Measurements from ENCODE around the gene LMX1A. TPM values are rescaled to one million over a fixed set of nuclear protein-coding genes. Genes with fewer than 3 reads are reported as not detected.
A peak's percentile ranks its signal among the peaks of the same experiment; 100 is the strongest.

Gene LMX1A
- total RNA-seq, 1 donor from 2014 or later, result not detected

GRCh38 chr1:165325460-165326203 is 30.9 kb downstream of the LMX1A start:
- no peak for DNase-seq (ENCODE audit: low read depth)

- no peak for DNase-seq (ENCODE audit: low read depth)
Measured at GRCh38 chr1:165324050-165324449, 32.5 kb downstream of the LMX1A start.

GRCh38 chr1:165317612-165318011 is 38.9 kb downstream of the LMX1A start:
- no peak for DNase-seq (ENCODE audit: low read depth)

GRCh38 chr1:165316153-165316772 is 40.3 kb downstream of the LMX1A start:
- DNase-seq (ENCODE audit: low read depth), result no peak

GRCh38 chr1:165315481-165315880 is 41.0 kb downstream of the LMX1A start:
- DNase-seq (ENCODE audit: low read depth), result no peak

GRCh38 chr1:165313903-165314302 is 42.6 kb downstream of the LMX1A start:
- DNase-seq (ENCODE audit: low read depth), result no peak

- DNase-seq (ENCODE audit: low read depth), result no peak
Measured at GRCh38 chr1:165312591-165312990, 43.9 kb downstream of the LMX1A start.

- no peak for DNase-seq (ENCODE audit: low read depth)
Measured at GRCh38 chr1:165306543-165307434, 49.7 kb downstream of the LMX1A start.

GRCh38 chr1:165303386-165303785 is 53.1 kb downstream of the LMX1A start:
- DNase-seq (ENCODE audit: low read depth), result no peak

GRCh38 chr1:165300400-165300903 is 56.1 kb downstream of the LMX1A start:
- no peak for DNase-seq (ENCODE audit: low read depth)

GRCh38 chr1:165298203-165298820 is 58.2 kb downstream of the LMX1A start:
- DNase-seq (ENCODE audit: low read depth), result no peak

GRCh38 chr1:165296205-165296604 is 60.3 kb downstream of the LMX1A start:
- DNase-seq (ENCODE audit: low read depth), result no peak

- DNase-seq (ENCODE audit: low read depth), result no peak
Measured at GRCh38 chr1:165290148-165290547, 66.4 kb downstream of the LMX1A start.

- DNase-seq (ENCODE audit: low read depth), result no peak
Measured at GRCh38 chr1:165289556-165289955, 67.0 kb downstream of the LMX1A start.

GRCh38 chr1:165288350-165289120 is 68.0 kb downstream of the LMX1A start:
- peak; percentile 11 for DNase-seq (ENCODE audit: low read depth)

GRCh38 chr1:165287781-165288180 is 68.7 kb downstream of the LMX1A start:
- no peak for DNase-seq (ENCODE audit: low read depth)

- DNase-seq (ENCODE audit: low read depth), result no peak
Measured at GRCh38 chr1:165287329-165287728, 69.2 kb downstream of the LMX1A start.

- DNase-seq (ENCODE audit: low read depth), result peak; percentile 16
Measured at GRCh38 chr1:165284454-165284853, 72.1 kb downstream of the LMX1A start.

GRCh38 chr1:165281207-165281901 is 75.2 kb downstream of the LMX1A start:
- DNase-seq (ENCODE audit: low read depth), result no peak

- no peak for DNase-seq (ENCODE audit: low read depth)
Measured at GRCh38 chr1:165279882-165280281, 76.6 kb downstream of the LMX1A start.

Data from renal cortical epithelial cell (primary cell).